Daoy (cell line): Measurements from ENCODE around the gene LYPD6B. TPM values are rescaled to one million over a fixed set of nuclear protein-coding genes. Genes with fewer than 3 reads are reported as not detected.

Experiments used
- DNase-seq: peaks from one replicate; pipeline ENCODE4 v3.0.0-alpha.2; 2015; ENCODE audit warnings: low read depth
- total RNA-seq: library from RNA; depleted of rRNA; stranded (reverse); fragments of >200 nt; shearing (Covaris generic); gene quantifications from 2 replicates; pipeline ENCODE4 v1.2.3, GENCODE V29; 2014

The LYPD6B gene
- total RNA-seq, 1 experiment from 2014 or later: 10.2 TPM

GRCh38 chr2:149041482-149041881, 3.0 kb downstream of the LYPD6B start:
- no peak for DNase-seq

GRCh38 chr2:149042881-149043280, 4.4 kb downstream of the LYPD6B start:
- DNase-seq: no peak

GRCh38 chr2:149044500-149044899, 6.0 kb downstream of the LYPD6B start:
- DNase-seq: no peak

GRCh38 chr2:149047118-149047517, 8.6 kb downstream of the LYPD6B start:
- DNase-seq: no peak

GRCh38 chr2:149049142-149049541, 10.6 kb downstream of the LYPD6B start:
- peak; percentile 30 for DNase-seq

GRCh38 chr2:149050188-149050587, 11.7 kb downstream of the LYPD6B start:
- DNase-seq: no peak

GRCh38 chr2:149055751-149056150, 17.3 kb downstream of the LYPD6B start:
- DNase-seq: no peak

GRCh38 chr2:149056541-149057255, 18.2 kb downstream of the LYPD6B start:
- no peak for DNase-seq

GRCh38 chr2:149057401-149057800, 18.9 kb downstream of the LYPD6B start:
- no peak for DNase-seq

- peak; percentile 52 for DNase-seq
Observed at GRCh38 chr2:149058936-149059335, 20.4 kb downstream of the LYPD6B start.

GRCh38 chr2:149059822-149060221, 21.3 kb downstream of the LYPD6B start:
- DNase-seq: no peak

- no peak for DNase-seq
Observed at GRCh38 chr2:149061133-149061745, 22.7 kb downstream of the LYPD6B start.

GRCh38 chr2:149062531-149062930, 24.0 kb downstream of the LYPD6B start:
- DNase-seq: no peak

GRCh38 chr2:149063177-149063576, 24.7 kb downstream of the LYPD6B start:
- no peak for DNase-seq

GRCh38 chr2:149064365-149064841, 25.9 kb downstream of the LYPD6B start:
- DNase-seq: peak; percentile 68

- DNase-seq: peak; percentile 71
Observed at GRCh38 chr2:149064856-149065630, 26.5 kb downstream of the LYPD6B start.

GRCh38 chr2:149068225-149068995, 29.9 kb downstream of the LYPD6B start:
- DNase-seq: no peak

- peak; percentile 92 for DNase-seq
Observed at GRCh38 chr2:149068996-149069888, 30.7 kb downstream of the LYPD6B start.

- DNase-seq: no peak
Observed at GRCh38 chr2:149070681-149071320, 32.3 kb downstream of the LYPD6B start.

- DNase-seq: no peak
Observed at GRCh38 chr2:149075105-149075504, 36.6 kb downstream of the LYPD6B start.
